Body of pancreas (tissue), 4 donors: ENCODE measurements around the gene GCNT2. TPM values are rescaled to one million over a fixed set of nuclear protein-coding genes. Genes with fewer than 3 reads are reported as not detected.
"Not testable (repeated sequence)": the region's sequence is repeated elsewhere in the genome, so short reads cannot be mapped to it uniquely, and the experiment has no call there.

ENCODE experiments used
- ATAC-seq: fragments of 150-250 bp; one replicate; pipeline ENCODE4 v1.9.1; 2016
- DNase-seq, 4 donors: peaks; one replicate each; pipeline ENCODE4 v3.0.0-alpha.2; 2019
- H3K27ac ChIP-seq, 4 donors: fragments of 200-600 bp; sonication (generic); 1 replicate in 3 of 4; 2 replicates in 1 of 4; pipeline versions ENCODE4 v1.5.1 to v1.6.1; 2016 to 2019; ENCODE audit warnings: mild to moderate bottlenecking in 1 of 4, mixed read lengths in 1 of 4, moderate library complexity in 1 of 4
- H3K27me3 ChIP-seq, 2 donors: fragments of 200-600 bp; sonication (generic); one replicate each; pipeline ENCODE4 v1.6.0; 2016; ENCODE audit warnings: mild to moderate bottlenecking in 1 of 2
- H3K36me3 ChIP-seq, 2 donors: fragments of 200-600 bp; sonication (generic); replicated peaks in 1 of 2; 2 replicates each; pipeline ENCODE4 v1.5.1; 2016; ENCODE audit warnings: low read depth in 2 of 2; ENCODE audit not compliant: insufficient read depth in 1 of 2
- H3K4me1 ChIP-seq: fragments of 200-600 bp; sonication (generic); one replicate; pipeline ENCODE4 v1.6.0; 2016
- H3K4me3 ChIP-seq, 2 donors: fragments of 200-600 bp; sonication (generic); 1 replicate in 1 of 2; 2 replicates in 1 of 2; pipeline ENCODE4 v1.5.1; 2016 to 2019
- H3K9me3 ChIP-seq, 3 donors: fragments of 200-600 bp; sonication (generic); 1 replicate in 2 of 3; 2 replicates in 1 of 3; pipeline ENCODE4 v1.5.1; 2016
- CTCF ChIP-seq, 7 experiments: fragments of 450-650 bp in 4 of 7; fragments of 200-600 bp in 3 of 7; sonication (generic) in 3 of 7; IDR thresholded peaks; one replicate each; pipeline ENCODE4 v1.5.1; 2016 to 2019; ENCODE audit warnings: antibody characterized with exemption in 7 of 7
- POLR2A ChIP-seq, 3 donors: fragments of 450-650 bp; IDR thresholded peaks; one replicate each; pipeline ENCODE4 v1.6.1; 2016; ENCODE audit warnings: antibody characterized with exemption in 3 of 3, mild to moderate bottlenecking in 2 of 3
- WGBS, 2 donors: methylation state at CpG; one replicate each; pipeline ENCODE4 v1.1.5; 2017; 5-methylcytosine and 5-hydroxymethylcytosine counted together
- intact Hi-C: fragments of 100-400 bp; cut with DNase I; formaldehyde crosslinking; loops from one replicate; pipeline ENCODE4 v1.15.1; 2023
- total RNA-seq, 2 donors: library from RNA; depleted of rRNA; stranded (reverse); fragments of >200 nt; gene quantifications; one replicate each; pipeline ENCODE4 v1.1.0, GENCODE V29; 2016

GCNT2 gene
- total RNA-seq, 2 donors from 2014 or later = 4.4 to 7.6 TPM

- Histone ChIP-seq H3K27me3 (no peaks in the 10 kb centered on the region), H3K27ac (no peak overlapping the region), H3K36me3 (no peaks in the 10 kb centered on the region), H3K9me3 (no peaks in the 10 kb centered on the region), H3K4me1 (no peaks in the 10 kb centered on the region), H3K4me3 (no peak overlapping the region)
- intact Hi-C loops = no loop called here
- WGBS, 2 donors = 43 to 52% methylated on average over 1 of the region's 1 CpG
- ATAC-seq (no peak), DNase-seq (no peak)
- TF ChIP-seq CTCF (IDR thresholded peaks at IDR 0.05) = no peak
- no peak for TF ChIP-seq POLR2A (IDR thresholded peaks at IDR 0.05)
These were observed 40.0 kb upstream of the GCNT2 start for GRCh38 chr6:10481101-10481500.

GRCh38 chr6:10482636-10483257 lies 38.4 kb upstream of the GCNT2 start:
- Histone ChIP-seq H3K27ac (no peak overlapping the region), H3K27me3 (no peaks in the 10 kb centered on the region), H3K36me3 (no peaks in the 10 kb centered on the region), H3K4me3 (no peak overlapping the region), H3K9me3 (no peaks in the 10 kb centered on the region), H3K4me1 (no peaks in the 10 kb centered on the region)
- 91 to 94% methylated on average over 7 to 37 of the region's 46 CpGs for WGBS, 2 donors
- ATAC-seq (no peak), DNase-seq (no peak)
- intact Hi-C loops = no loop called here
- TF ChIP-seq CTCF (IDR thresholded peaks at IDR 0.05) (no peak), POLR2A (IDR thresholded peaks at IDR 0.05) (no peak)

- Histone ChIP-seq H3K4me3 (no peak overlapping the region), H3K27me3 (no peaks in the 10 kb centered on the region), H3K4me1 (no peaks in the 10 kb centered on the region), H3K36me3 (no peaks in the 10 kb centered on the region), H3K9me3 (no peaks in the 10 kb centered on the region), H3K27ac (no peak overlapping the region)
- ATAC-seq = no peak
- WGBS, 2 donors = 73 to 74% methylated on average over 3 of the region's 3 CpGs
- intact Hi-C loops = no loop called here
- no peak for DNase-seq
- TF ChIP-seq CTCF (IDR thresholded peaks at IDR 0.05) (no peak), POLR2A (IDR thresholded peaks at IDR 0.05) (no peak)
These were observed 36.2 kb upstream of the GCNT2 start for GRCh38 chr6:10484912-10485311.

GRCh38 chr6:10485406-10485805 lies 35.7 kb upstream of the GCNT2 start:
- intact Hi-C loops = no loop called here
- WGBS, 2 donors = 80 to 85% methylated on average over 7 of the region's 7 CpGs
- TF ChIP-seq POLR2A (IDR thresholded peaks at IDR 0.05) = no peak
- no peak for TF ChIP-seq CTCF (IDR thresholded peaks at IDR 0.05)
- Histone ChIP-seq H3K36me3 (no peaks in the 10 kb centered on the region), H3K9me3 (no peaks in the 10 kb centered on the region), H3K4me1 (no peaks in the 10 kb centered on the region), H3K27ac (no peak overlapping the region), H3K4me3 (no peak overlapping the region), H3K27me3 (no peaks in the 10 kb centered on the region)
- ATAC-seq (no peak), DNase-seq (no peak)

GRCh38 chr6:10486215-10486614 lies 34.9 kb upstream of the GCNT2 start:
- no peaks in the 10 kb centered on the region for H3K27me3 ChIP-seq
- DNase-seq (no peak), ATAC-seq (no peak)
- no peaks in the 10 kb centered on the region for H3K4me1 ChIP-seq
- no peak overlapping the region for H3K27ac ChIP-seq
- 84 to 94% methylated on average over 4 of the region's 4 CpGs for WGBS, 2 donors
- intact Hi-C loops = no loop called here
- TF ChIP-seq CTCF (IDR thresholded peaks at IDR 0.05) (no peak), POLR2A (IDR thresholded peaks at IDR 0.05) (no peak)
- no peaks in the 10 kb centered on the region for H3K36me3 ChIP-seq
- H3K4me3 ChIP-seq = no peak overlapping the region
- H3K9me3 ChIP-seq = no peaks in the 10 kb centered on the region

- DNase-seq, H3K36me3 ChIP-seq, ATAC-seq, intact Hi-C loops, H3K27me3 ChIP-seq, H3K4me1 ChIP-seq, H3K27ac ChIP-seq, H3K9me3 ChIP-seq, H3K4me3 ChIP-seq: not testable (repeated sequence)
- 67 to 80% methylated on average over 9 of the region's 9 CpGs for WGBS, 2 donors
These were observed 34.1 kb upstream of the GCNT2 start for GRCh38 chr6:10486944-10487588.
